Gastrocnemius medialis (tissue), 4 donors: ENCODE data around the gene MGAM2.

Experiments used
- CTCF ChIP-seq, 5 experiments: fragments of 450-650 bp in 3 of 5; fragments of 200-600 bp in 2 of 5; sonication (generic) in 2 of 5; IDR thresholded peaks in 4 of 5; conservative IDR thresholded peaks in 1 of 5; 1 replicate in 4 of 5; 2 replicates in 1 of 5; pipeline ENCODE4 v1.5.1; 2016 to 2019; ENCODE audit warnings: antibody characterized with exemption in 5 of 5, mild to moderate bottlenecking in 3 of 5, moderate library complexity in 3 of 5
- POLR2A ChIP-seq, 2 donors: fragments of 450-650 bp; IDR thresholded peaks; one replicate each; pipeline ENCODE4 v1.6.1; 2017; ENCODE audit warnings: antibody characterized with exemption in 2 of 2, mild to moderate bottlenecking in 2 of 2, moderate library complexity in 2 of 2

GRCh38 chr7:142134909-142135308, 23.4 kb downstream of the MGAM2 start:
- no peak for TF ChIP-seq CTCF (IDR thresholded peaks at IDR 0.05 in 4 of 5, conservative IDR thresholded peaks at IDR 0.05 in 1 of 5)
- TF ChIP-seq POLR2A (IDR thresholded peaks at IDR 0.05), result no peak
